ENCODE results near the gene PNPLA2.
A peak's percentile ranks its signal among the peaks of the same experiment; 100 is the strongest.

The PNPLA2 gene

GRCh38 chr11:831961-832528 lies 13.3 kb downstream of the PNPLA2 start:
- Histone ChIP-seq H3K9me3 (no peaks in the 10 kb centered on the region), H3K36me3 (peaks cover 10% of the 10 kb centered on the region), H3K27ac (no peak overlapping the region), H3K4me3 (ENCODE audit: low read depth in 1 of 2, low read length in 1 of 2) (peak overlapping the region; percentile 52 to 80), H3K27me3 (peaks cover 65% of the 10 kb centered on the region), H3K4me1 (ENCODE audit: control insufficient read depth in 1 of 2, insufficient read depth in 1 of 2, low read depth in 1 of 2, low read length in 1 of 2) (peaks cover 66 to 81% of the 10 kb centered on the region in 2 experiments)
- TF ChIP-seq CTCF (IDR thresholded peaks at IDR 0.05), result no peak

- Histone ChIP-seq H3K36me3 (peaks cover 16% of the 10 kb centered on the region), H3K9me3 (no peaks in the 10 kb centered on the region), H3K27ac (peak within 1 kb of the TSS; percentile 29), H3K4me3 (ENCODE audit: low read depth in 1 of 2, low read length in 1 of 2) (peak within 1 kb of the TSS; percentile 55 to 80), H3K27me3 (peaks cover 65% of the 10 kb centered on the region), H3K4me1 (ENCODE audit: control insufficient read depth in 1 of 2, insufficient read depth in 1 of 2, low read depth in 1 of 2, low read length in 1 of 2) (peaks cover 63 to 75% of the 10 kb centered on the region in 2 experiments)
- no peak for TF ChIP-seq CTCF (IDR thresholded peaks at IDR 0.05)
These were observed 13.9 kb downstream of the PNPLA2 start, which contains the start of gene CD151 for GRCh38 chr11:832529-833113. CD151 (plus strand) TSS chr11:832952; CDS start chr11:836070, 3,118 bp downstream.

DNA sequence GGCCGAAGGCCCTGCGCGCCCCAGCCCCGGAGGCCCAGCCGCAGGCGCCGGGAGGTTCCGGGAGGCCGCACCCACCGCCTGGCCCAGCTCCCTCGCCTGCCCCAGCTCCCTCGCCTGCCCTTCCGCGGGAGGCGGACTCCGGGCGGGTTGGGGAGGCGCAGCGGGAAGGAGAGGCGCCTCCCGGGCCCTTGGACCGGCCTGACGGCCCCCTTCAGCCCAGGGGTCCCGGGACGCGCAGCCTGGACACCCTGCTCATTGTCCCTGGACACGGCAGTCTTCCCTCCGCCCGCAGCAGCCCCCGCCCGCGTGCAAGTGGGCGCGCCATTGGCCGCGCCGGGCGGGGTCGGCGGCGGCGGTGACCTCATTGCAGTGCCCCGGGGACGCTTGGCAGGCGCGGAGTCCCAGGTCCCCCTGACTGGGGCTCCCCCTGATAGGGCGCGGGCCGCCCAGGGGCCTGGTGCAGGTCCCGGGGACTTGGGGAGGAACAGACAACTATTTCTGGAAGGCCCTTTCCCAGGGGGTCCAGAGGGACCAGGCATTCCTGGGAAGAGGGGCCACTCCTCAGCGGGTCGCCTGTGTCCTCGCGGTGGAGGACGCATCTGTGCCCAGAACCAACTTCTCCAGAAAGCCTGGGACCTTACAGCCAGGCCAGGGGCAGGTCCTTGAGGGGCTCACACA lies 14.5 kb downstream of the PNPLA2 start:
- H3K27me3 ChIP-seq, result peaks cover 65% of the 10 kb centered on the region
- H3K9me3 ChIP-seq, result no peaks in the 10 kb centered on the region
- peak overlapping the region; percentile 29 for H3K27ac ChIP-seq
- H3K4me3 ChIP-seq (ENCODE audit: low read depth in 1 of 2, low read length in 1 of 2), result peak overlapping the region; percentile 55 to 60
- peaks cover 22% of the 10 kb centered on the region for H3K36me3 ChIP-seq
- no peak for TF ChIP-seq CTCF (IDR thresholded peaks at IDR 0.05)
- peaks cover 56 to 69% of the 10 kb centered on the region in 2 experiments for H3K4me1 ChIP-seq (ENCODE audit: control insufficient read depth in 1 of 2, insufficient read depth in 1 of 2, low read depth in 1 of 2, low read length in 1 of 2)

GRCh38 chr11:833849-834311 lies 15.2 kb downstream of the PNPLA2 start:
- no peak overlapping the region for H3K27ac ChIP-seq
- peaks cover 28% of the 10 kb centered on the region for H3K36me3 ChIP-seq
- peaks cover 65% of the 10 kb centered on the region for H3K27me3 ChIP-seq
- peaks cover 50 to 62% of the 10 kb centered on the region in 2 experiments for H3K4me1 ChIP-seq (ENCODE audit: control insufficient read depth in 1 of 2, insufficient read depth in 1 of 2, low read depth in 1 of 2, low read length in 1 of 2)
- no peaks in the 10 kb centered on the region for H3K9me3 ChIP-seq
- no peak for TF ChIP-seq CTCF (IDR thresholded peaks at IDR 0.05)
- H3K4me3 ChIP-seq (ENCODE audit: low read depth in 1 of 2, low read length in 1 of 2), result peak overlapping the region in 1 of 2 experiments; percentile 60

DNA sequence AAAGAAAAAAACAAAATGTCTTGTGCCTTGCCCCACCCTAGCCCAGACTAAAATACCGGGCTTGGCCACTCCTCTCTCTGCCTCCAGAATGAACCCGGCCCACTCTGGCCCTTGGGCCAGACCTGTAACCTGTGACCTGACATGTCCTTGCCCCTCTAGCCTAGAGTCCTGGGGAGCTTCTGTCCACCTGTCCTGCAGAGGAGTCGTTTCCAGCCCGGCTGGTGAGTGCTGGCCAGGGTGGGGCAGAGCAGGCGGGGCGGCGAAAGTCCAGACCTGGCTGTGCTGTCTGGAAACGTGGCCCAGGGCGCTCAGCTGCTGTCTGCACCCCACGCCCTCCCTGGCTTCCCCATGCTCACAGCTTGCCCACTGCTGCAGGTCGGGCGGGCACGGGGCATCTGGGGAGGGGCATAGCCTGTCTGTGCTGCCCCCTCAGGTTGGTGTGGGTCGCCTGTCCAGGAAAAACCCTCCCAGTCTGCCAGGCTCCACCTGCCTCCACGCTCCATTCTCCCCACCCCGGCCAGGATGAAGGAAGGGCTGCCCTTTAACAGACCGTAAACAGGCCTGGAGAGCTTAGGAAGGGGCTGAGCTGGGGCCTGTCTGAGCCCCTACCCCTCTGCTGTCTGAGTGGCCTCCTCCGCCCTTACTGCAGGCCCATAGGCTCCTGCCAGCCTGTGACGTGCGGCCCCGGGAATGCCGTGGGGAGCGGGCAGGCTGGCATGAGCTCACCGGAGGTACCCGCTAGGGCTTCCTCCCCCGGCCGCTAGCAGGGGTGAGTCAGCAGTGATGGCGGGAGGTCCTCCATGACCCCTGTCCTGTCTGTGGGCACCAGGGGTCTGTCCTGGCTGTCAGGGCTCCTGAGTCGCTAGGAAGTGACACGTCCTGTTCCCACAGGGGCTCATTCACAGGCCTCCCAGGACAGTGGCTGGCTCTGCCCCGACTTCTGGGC lies 15.9 kb downstream of the PNPLA2 start:
- peaks cover 36% of the 10 kb centered on the region for H3K36me3 ChIP-seq
- peak overlapping the region in 1 of 2 experiments; percentile 35 for H3K4me3 ChIP-seq (ENCODE audit: low read depth in 1 of 2, low read length in 1 of 2)
- H3K27ac ChIP-seq, result no peak overlapping the region
- H3K4me1 ChIP-seq (ENCODE audit: control insufficient read depth in 1 of 2, insufficient read depth in 1 of 2, low read depth in 1 of 2, low read length in 1 of 2), result peaks cover 42 to 55% of the 10 kb centered on the region in 2 experiments
- H3K27me3 ChIP-seq, result peaks cover 57% of the 10 kb centered on the region
- no peak for TF ChIP-seq CTCF (IDR thresholded peaks at IDR 0.05)
- no peaks in the 10 kb centered on the region for H3K9me3 ChIP-seq

Data from neutrophil (primary cell).